H9 (cell line): ENCODE results near the gene EZH2. TPM values are rescaled to one million over a fixed set of nuclear protein-coding genes. Genes with fewer than 3 reads are reported as not detected.
A peak's percentile ranks its signal among the peaks of the same experiment; 100 is the strongest.

Experiments
- DNase-seq: peaks from one replicate; pipeline ENCODE4 v3.0.0-alpha.2; 2017
- H2AFZ ChIP-seq: one replicate; pipeline ENCODE4 v1.6.1; 2013; ENCODE audit warnings: mild to moderate bottlenecking, low read length, control low read depth, moderate library complexity
- H2AK5ac ChIP-seq: 2 replicates; pipeline ENCODE4 v1.6.1; 2013; ENCODE audit warnings: low read length, control low read depth, mixed read lengths; ENCODE audit not compliant: insufficient read length
- H2BK120ac ChIP-seq: one replicate; pipeline ENCODE4 v1.6.1; 2013; ENCODE audit warnings: low read depth, mild to moderate bottlenecking, low read length, control low read depth, inconsistent platforms; ENCODE audit not compliant: poor library complexity, severe bottlenecking
- H2BK12ac ChIP-seq: 2 replicates; pipeline ENCODE4 v1.6.1; 2013; ENCODE audit warnings: low read length, control low read depth, mixed read lengths, low read depth; ENCODE audit not compliant: insufficient read length
- H2BK15ac ChIP-seq: 2 replicates; pipeline ENCODE4 v1.6.1; 2013; ENCODE audit warnings: low read depth, low read length, control low read depth
- H2BK20ac ChIP-seq: one replicate; pipeline ENCODE4 v1.6.1; 2013; ENCODE audit warnings: low read depth, mild to moderate bottlenecking, low read length, control low read depth, inconsistent platforms; ENCODE audit not compliant: poor library complexity, severe bottlenecking
- H2BK5ac ChIP-seq: 2 replicates; pipeline ENCODE4 v1.6.1; 2013; ENCODE audit warnings: low read length, control low read depth, mixed read lengths; ENCODE audit not compliant: insufficient read length
- H3K14ac ChIP-seq: 2 replicates; pipeline ENCODE4 v1.6.1; 2013; ENCODE audit warnings: low read length, control low read depth; ENCODE audit not compliant: insufficient read depth
- H3K18ac ChIP-seq: 2 replicates; pipeline ENCODE4 v1.6.1; 2013; ENCODE audit warnings: low read depth, mild to moderate bottlenecking, mixed read lengths, low read length, control low read depth; ENCODE audit not compliant: insufficient read length
- H3K23ac ChIP-seq: 2 replicates; pipeline ENCODE4 v1.6.1; 2013; ENCODE audit warnings: low read length, control low read depth, mixed read lengths, low read depth; ENCODE audit not compliant: insufficient read length
- H3K23me2 ChIP-seq: 2 replicates; pipeline ENCODE4 v1.6.1; 2013; ENCODE audit warnings: low read depth, mild to moderate bottlenecking, mixed read lengths, low read length, control low read depth; ENCODE audit not compliant: insufficient read length, poor library complexity, severe bottlenecking
- H3K27ac ChIP-seq: 2 replicates; pipeline ENCODE4 v1.5.1; 2013; ENCODE audit warnings: low read length, control low read depth, mixed read lengths, low read depth; ENCODE audit not compliant: insufficient read length
- H3K27me3 ChIP-seq: 2 replicates; pipeline ENCODE4 v1.6.1; 2013; ENCODE audit warnings: low read length, control low read depth, inconsistent platforms; ENCODE audit not compliant: insufficient read depth
- H3K4ac ChIP-seq: 2 replicates; pipeline ENCODE4 v1.6.1; 2013; ENCODE audit warnings: low read depth, mild to moderate bottlenecking, control low read depth, inconsistent platforms, low read length, moderate library complexity
- H3K4me1 ChIP-seq: 2 replicates; pipeline ENCODE4 v1.6.1; 2013; ENCODE audit warnings: low read length, control low read depth, inconsistent platforms; ENCODE audit not compliant: insufficient read depth
- H3K4me2 ChIP-seq: 2 replicates; pipeline ENCODE4 v1.6.1; 2013; ENCODE audit warnings: low read length, control low read depth, mixed read lengths; ENCODE audit not compliant: insufficient read length, insufficient read depth
- H3K56ac ChIP-seq: 2 replicates; pipeline ENCODE4 v1.6.1; 2013; ENCODE audit warnings: low read depth, mild to moderate bottlenecking, mixed read lengths, low read length, control low read depth; ENCODE audit not compliant: insufficient read length
- H3K79me1 ChIP-seq: 2 replicates; pipeline ENCODE4 v1.6.1; 2013; ENCODE audit warnings: low read depth, mild to moderate bottlenecking, moderate library complexity, low read length, control low read depth, inconsistent platforms; ENCODE audit not compliant: insufficient read depth, poor library complexity, severe bottlenecking
- H3K79me2 ChIP-seq: 2 replicates; pipeline ENCODE4 v1.6.1; 2013; ENCODE audit warnings: low read length, control low read depth, inconsistent platforms; ENCODE audit not compliant: insufficient read depth
- H3K9ac ChIP-seq: 2 replicates; pipeline ENCODE4 v1.6.1; 2013; ENCODE audit warnings: low read length, control low read depth, mixed read lengths; ENCODE audit not compliant: insufficient read length; ENCODE audit errors: extremely low read depth
- H3K9me3 ChIP-seq: one replicate; pipeline ENCODE4 v1.6.1; 2013; ENCODE audit warnings: low read depth, low read length, inconsistent platforms; ENCODE audit not compliant: control insufficient read depth
- H3T11ph ChIP-seq: one replicate; pipeline ENCODE4 v1.6.1; 2013; ENCODE audit warnings: mild to moderate bottlenecking, low read length, control low read depth, inconsistent platforms
- H4K20me1 ChIP-seq: one replicate; pipeline ENCODE4 v1.6.1; 2013; ENCODE audit not compliant: control insufficient read depth, insufficient read length, insufficient read depth
- H4K5ac ChIP-seq: 2 replicates; pipeline ENCODE4 v1.6.1; 2013; ENCODE audit warnings: low read depth, mild to moderate bottlenecking, mixed read lengths, low read length, control low read depth; ENCODE audit not compliant: insufficient read length
- H4K8ac ChIP-seq: replicated peaks from 2 replicates; pipeline ENCODE4 v1.6.1; 2013; ENCODE audit warnings: low read length, control low read depth, mixed read lengths, low read depth; ENCODE audit not compliant: insufficient read length
- H4K91ac ChIP-seq: 2 replicates; pipeline ENCODE4 v1.6.1; 2013; ENCODE audit warnings: low read depth, mild to moderate bottlenecking, moderate library complexity, mixed read lengths, low read length, control low read depth; ENCODE audit not compliant: insufficient read length
- H3K27ac Mint-ChIP-seq, 3 experiments: 2 replicates in 2 of 3; 3 replicates in 1 of 3; pipeline ENCODE4 v1.8.0; 2020 to 2021; ENCODE audit warnings: mixed read lengths in 3 of 3, mild to moderate bottlenecking in 1 of 3, moderate library complexity in 1 of 3
- H3K27me3 Mint-ChIP-seq: 2 replicates; pipeline ENCODE4 v1.8.0; 2021; ENCODE audit warnings: low read depth, mild to moderate bottlenecking, moderate library complexity, mixed read lengths
- H3K36me3 Mint-ChIP-seq, 3 experiments: 2 replicates in 2 of 3; 3 replicates in 1 of 3; pipeline ENCODE4 v1.8.0; 2020 to 2021; ENCODE audit warnings: low read depth in 3 of 3, mixed read lengths in 3 of 3; ENCODE audit not compliant: insufficient read depth in 1 of 3
- H3K4me1 Mint-ChIP-seq, 2 experiments: 2 replicates each; pipeline ENCODE4 v1.8.0; 2020; ENCODE audit warnings: mixed read lengths in 2 of 2
- H3K4me3 Mint-ChIP-seq, 2 experiments: 2 replicates in 1 of 2; 3 replicates in 1 of 2; pipeline ENCODE4 v1.8.0; 2020 to 2021; ENCODE audit warnings: mild to moderate bottlenecking in 2 of 2, mixed read lengths in 2 of 2, moderate library complexity in 1 of 2
- H3K9me3 Mint-ChIP-seq, 2 experiments: 2 replicates in 1 of 2; 3 replicates in 1 of 2; pipeline ENCODE4 v1.8.0; 2020; ENCODE audit warnings: mild to moderate bottlenecking in 2 of 2, mixed read lengths in 2 of 2, moderate library complexity in 1 of 2
- CTCF ChIP-seq: fragments of 200-600 bp; sonication (generic); conservative IDR thresholded peaks from 3 replicates; pipeline ENCODE4 v1.8.0; 2021; ENCODE audit warnings: antibody characterized with exemption, mild to moderate bottlenecking
- WGBS: extraction: QIAGEN DNeasy Blood & Tissue Kit; methylation state at CpG from one replicate; pipeline ENCODE4 v1.1.7; 2013; ENCODE audit warnings: missing lambda C conversion rate, low lambda C conversion rate, mixed read lengths; ENCODE audit not compliant: insufficient read length; ENCODE audit errors: extremely low coverage; 5-methylcytosine and 5-hydroxymethylcytosine counted together
- total RNA-seq: library from RNA; stranded (reverse); gene quantifications from 2 replicates; pipeline ENCODE4 v1.2.1, GENCODE V29; 2021

The EZH2 gene
- total RNA-seq, 1 experiment from 2014 or later = 41.3 TPM

- Histone ChIP-seq H3K9ac (no peak overlapping the region), H2BK20ac (no peak overlapping the region), H4K5ac (no peak overlapping the region), H3K56ac (no peak overlapping the region), H2AFZ (no peak overlapping the region), H3K18ac (no peak overlapping the region), H4K20me1 (no peaks in the 10 kb centered on the region), H2BK15ac (no peak overlapping the region), H2BK5ac (no peak overlapping the region), H3K4me2 (no peak overlapping the region), H4K8ac (no peak overlapping the region), H3K79me2 (no peaks in the 10 kb centered on the region), H3K27me3 (no peaks in the 10 kb centered on the region), H2AK5ac (no peak overlapping the region), H3K23me2 (no peaks in the 10 kb centered on the region), H3K79me1 (no peaks in the 10 kb centered on the region), H3K4ac (no peak overlapping the region), H4K91ac (no peak overlapping the region), H3K27ac (no peak overlapping the region), H3K9me3 (no peaks in the 10 kb centered on the region), H2BK12ac (no peak overlapping the region), H3K14ac (no peak overlapping the region), H3K4me1 (0 out of 2 replicates have a peak, but pooled peaks cover 3% of the 10 kb centered on the region), H3K23ac (no peak overlapping the region), H3T11ph (no peak overlapping the region), H2BK120ac (no peak overlapping the region)
- H3K9me3 Mint-ChIP-seq = no peaks in the 10 kb centered on the region
- peak overlapping the region in 2 of 3 experiments; percentile 5 to 26; a peak in 2 of 7 replicates for H3K27ac Mint-ChIP-seq
- H3K4me3 Mint-ChIP-seq = no peak overlapping the region
- no CpG with 5 or more reads among the region's 1 CpG for WGBS
- TF ChIP-seq CTCF = no peak
- peaks cover 21 to 36% of the 10 kb centered on the region in 2 experiments for H3K4me1 Mint-ChIP-seq
- DNase-seq = no peak
- no peaks in the 10 kb centered on the region for H3K27me3 Mint-ChIP-seq
- H3K36me3 Mint-ChIP-seq = peaks cover 13 to 60% (median 43%) of the 10 kb centered on the region in 3 experiments; a peak in 6 of 7 replicates
Observed at GRCh38 chr7:148774471-148774870, 109.6 kb downstream of the EZH2 start.
